ENCODE measurements around the gene TWSG1.
"Not testable (repeated sequence)": the region's sequence is repeated elsewhere in the genome, so short reads cannot be mapped to it uniquely, and the experiment has no call there.

TWSG1 gene

GRCh38 chr18:9334973-9335696, 562 bp downstream of the TWSG1 start:
- DNase-seq (ENCODE audit: low spot score), result no peak

- no peak for DNase-seq (ENCODE audit: low spot score)
Observed at GRCh38 chr18:9335697-9336045, 1.1 kb downstream of the TWSG1 start.

GRCh38 chr18:9336827-9337226, 2.3 kb downstream of the TWSG1 start:
- no peak for DNase-seq (ENCODE audit: low spot score)

DNA sequence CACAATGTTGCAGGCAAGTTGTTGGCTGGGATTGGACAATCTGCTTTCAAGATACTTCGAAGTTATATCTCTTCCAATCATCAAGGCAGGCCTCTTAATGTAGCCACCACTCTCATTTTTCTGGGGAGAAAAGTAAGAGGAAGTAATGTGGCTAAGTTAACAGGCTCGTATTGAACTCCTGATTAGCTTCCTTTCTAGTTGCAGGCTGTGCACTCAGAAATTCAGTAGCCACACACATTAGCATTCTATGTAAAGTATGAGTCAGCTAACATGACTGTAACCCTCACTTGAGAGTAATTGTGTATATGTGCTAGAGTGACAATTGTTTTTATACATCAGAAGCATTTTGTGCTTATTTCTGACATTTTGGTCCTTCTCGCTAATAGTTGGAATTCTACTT, 3.3 kb downstream of the TWSG1 start:
- DNase-seq (ENCODE audit: low spot score), result no peak

DNA sequence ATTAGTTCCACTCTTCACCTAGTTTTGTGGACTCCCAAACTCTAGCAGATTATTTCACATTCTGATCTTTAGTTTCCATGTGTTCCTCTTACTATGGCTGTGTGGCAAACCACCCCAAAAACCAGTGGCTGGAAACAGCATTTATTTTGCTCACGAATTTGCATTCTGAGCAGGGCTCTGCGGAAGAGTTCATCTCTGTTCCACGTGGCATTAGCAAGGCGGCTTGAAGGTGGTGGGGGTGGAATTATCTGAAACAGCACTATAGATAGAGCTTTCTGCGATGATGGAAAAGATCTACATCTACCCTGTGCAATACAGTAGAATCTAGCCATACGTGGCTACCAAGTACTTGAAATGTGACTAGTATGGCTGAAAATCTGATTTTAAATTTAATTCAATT, 5.9 kb downstream of the TWSG1 start:
- no peak for DNase-seq (ENCODE audit: low spot score)

- DNase-seq (ENCODE audit: low spot score), result no peak
Observed at GRCh38 chr18:9343577-9343976, 9.0 kb downstream of the TWSG1 start.

- DNase-seq (ENCODE audit: low spot score), result no peak
Observed at GRCh38 chr18:9346775-9347174, 12.2 kb downstream of the TWSG1 start.

DNA sequence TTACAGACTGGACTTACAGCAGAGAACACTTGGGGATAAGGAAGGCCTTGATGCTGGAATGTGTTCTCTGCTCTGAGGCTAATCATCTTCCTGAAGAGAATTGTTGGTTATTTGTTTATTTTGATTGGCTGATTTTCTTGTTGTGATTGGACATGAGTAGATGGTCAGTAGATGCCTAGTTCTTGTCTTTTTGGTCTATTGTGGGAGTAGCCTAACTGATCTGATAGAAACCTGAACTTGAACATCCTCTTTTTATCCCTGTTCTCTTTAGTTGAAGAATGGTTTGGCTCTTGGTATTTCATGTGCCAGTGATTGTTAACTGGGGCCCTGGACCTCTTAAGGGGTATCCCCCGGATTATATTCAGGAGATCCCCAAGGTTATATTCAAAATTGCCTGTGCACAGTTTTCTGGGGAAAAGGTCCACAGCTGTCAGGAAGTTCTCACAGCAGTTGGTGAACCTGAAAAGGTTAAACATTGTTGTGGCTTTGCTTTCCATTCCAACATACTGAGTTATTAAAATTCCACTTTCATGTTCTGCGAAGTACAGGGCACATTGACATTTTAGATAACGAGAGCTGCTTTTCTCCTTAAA, 13.6 kb downstream of the TWSG1 start:
- no peak for DNase-seq (ENCODE audit: low spot score)

DNA sequence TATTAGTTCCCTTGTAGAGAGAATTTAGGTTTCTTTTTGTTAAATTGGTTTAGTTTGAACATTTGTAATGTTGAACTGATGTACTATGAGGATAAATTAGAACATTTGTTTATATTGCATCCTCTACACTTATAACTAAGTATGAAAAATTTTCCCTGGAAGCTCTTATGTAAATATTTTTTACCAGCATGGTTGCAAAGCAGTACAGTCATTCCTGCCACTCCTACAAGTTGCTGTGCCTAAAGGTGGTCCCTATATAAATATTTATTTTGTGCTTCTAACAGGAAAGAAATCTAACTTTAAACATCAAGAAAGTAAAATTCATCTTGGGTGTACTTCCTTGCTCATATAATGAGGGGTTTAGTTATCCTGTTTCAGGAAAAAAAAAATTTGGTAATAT, 14.2 kb downstream of the TWSG1 start:
- DNase-seq (ENCODE audit: low spot score), result no peak

- no peak for DNase-seq (ENCODE audit: low spot score)
Observed at GRCh38 chr18:9353596-9353995, 19.0 kb downstream of the TWSG1 start.

- no peak for DNase-seq (ENCODE audit: low spot score)
Observed at GRCh38 chr18:9354256-9354655, 19.7 kb downstream of the TWSG1 start.

GRCh38 chr18:9356976-9357375, 22.4 kb downstream of the TWSG1 start:
- DNase-seq (ENCODE audit: low spot score), result no peak

GRCh38 chr18:9359796-9360195, 25.2 kb downstream of the TWSG1 start:
- no peak for DNase-seq (ENCODE audit: low spot score)

GRCh38 chr18:9361191-9361590, 26.6 kb downstream of the TWSG1 start:
- no peak for DNase-seq (ENCODE audit: low spot score)

DNA sequence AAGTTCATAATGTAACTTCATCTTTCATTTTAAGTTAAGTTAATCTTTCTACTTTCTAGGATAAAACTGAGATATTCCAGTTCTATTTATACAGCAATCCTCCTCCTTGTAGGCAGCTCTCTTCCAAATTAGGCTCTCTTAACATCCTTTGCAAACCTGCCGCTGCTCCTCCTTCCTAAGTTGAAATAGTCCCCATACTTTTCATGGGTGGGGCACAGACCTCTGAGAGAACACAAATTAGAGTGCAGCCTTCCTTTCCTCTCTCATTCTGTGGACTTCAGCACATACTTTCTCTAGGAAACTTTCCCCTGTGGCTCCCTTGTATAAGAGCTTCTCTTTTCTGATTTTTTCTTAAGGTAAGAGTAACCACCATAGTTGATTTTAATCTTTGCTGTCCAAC, 28.3 kb downstream of the TWSG1 start:
- DNase-seq (ENCODE audit: low spot score), result no peak

- no peak for DNase-seq (ENCODE audit: low spot score)
Observed at GRCh38 chr18:9364242-9364641, 29.7 kb downstream of the TWSG1 start.

GRCh38 chr18:9365406-9365805, 30.8 kb downstream of the TWSG1 start:
- no peak for DNase-seq (ENCODE audit: low spot score)

DNA sequence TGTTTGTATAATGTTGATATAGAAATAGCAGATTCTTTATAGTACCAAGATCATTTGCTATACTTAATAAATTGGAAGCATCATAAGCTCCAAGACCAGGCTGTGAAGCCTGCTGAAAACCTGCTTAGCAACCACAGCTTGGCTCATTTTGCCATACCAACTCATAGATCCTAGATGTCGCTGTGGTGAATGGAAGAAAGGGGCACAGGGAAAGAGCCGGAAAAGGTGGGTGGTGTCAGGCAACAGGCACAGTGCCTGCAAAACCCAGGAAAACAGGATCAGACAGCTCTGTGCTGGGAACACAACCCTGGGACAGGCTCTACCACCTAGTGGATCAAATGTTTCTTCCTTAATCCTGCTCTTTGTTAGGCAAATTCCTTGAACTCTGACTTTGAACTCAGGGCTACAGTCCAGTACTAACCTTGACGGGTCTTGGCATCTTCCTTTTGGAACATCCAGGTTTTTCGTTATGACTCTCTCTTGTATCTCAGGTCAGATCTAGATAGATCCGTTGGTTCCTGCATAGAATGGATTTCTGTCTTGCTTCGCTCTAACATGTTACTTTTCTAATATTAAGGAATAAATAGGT, 31.6 kb downstream of the TWSG1 start:
- no peak for DNase-seq (ENCODE audit: low spot score)

GRCh38 chr18:9373254-9373653, 38.7 kb downstream of the TWSG1 start:
- DNase-seq (ENCODE audit: low spot score), result not testable (repeated sequence)

DNA sequence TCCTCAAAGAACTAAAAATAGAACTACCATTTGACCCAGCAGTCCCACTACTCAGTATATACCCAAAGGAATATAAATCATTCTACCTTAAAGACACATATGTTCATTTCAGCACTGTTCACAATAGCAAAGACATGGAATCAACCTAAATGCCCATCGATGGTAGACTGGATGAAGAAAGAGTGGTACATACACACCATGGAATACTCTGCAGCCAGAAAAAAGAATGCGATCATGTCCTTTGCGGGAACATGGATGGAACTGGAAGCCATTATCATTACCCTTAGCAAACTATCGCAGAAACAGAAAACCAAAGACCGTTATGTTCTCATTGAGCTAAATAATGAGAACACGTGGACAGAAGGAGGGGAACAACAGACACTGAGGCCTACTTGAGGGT, 44.5 kb downstream of the TWSG1 start:
- no peak for DNase-seq (ENCODE audit: low spot score)

DNA sequence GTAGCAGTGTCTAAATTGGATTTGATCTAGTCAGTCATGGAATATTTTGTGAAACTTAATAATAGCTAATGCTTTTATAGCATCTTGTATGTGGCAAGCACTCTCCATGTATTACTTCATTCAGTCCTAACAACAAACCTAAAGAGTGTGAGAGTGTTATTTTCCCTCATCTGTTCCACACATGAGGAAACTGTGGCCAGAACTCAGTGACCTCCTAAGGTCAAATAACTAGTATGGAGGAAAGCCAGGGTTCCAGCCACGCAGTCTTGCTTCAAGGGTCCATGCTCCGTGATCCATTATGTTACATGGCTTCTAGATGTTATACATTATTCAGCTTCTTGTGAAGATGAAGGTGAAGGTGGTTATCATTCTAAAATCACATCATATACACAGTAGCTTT, 45.5 kb downstream of the TWSG1 start:
- DNase-seq (ENCODE audit: low spot score), result no peak

GRCh38 chr18:9380621-9381395, 46.2 kb downstream of the TWSG1 start:
- no peak for DNase-seq (ENCODE audit: low spot score)

DNA sequence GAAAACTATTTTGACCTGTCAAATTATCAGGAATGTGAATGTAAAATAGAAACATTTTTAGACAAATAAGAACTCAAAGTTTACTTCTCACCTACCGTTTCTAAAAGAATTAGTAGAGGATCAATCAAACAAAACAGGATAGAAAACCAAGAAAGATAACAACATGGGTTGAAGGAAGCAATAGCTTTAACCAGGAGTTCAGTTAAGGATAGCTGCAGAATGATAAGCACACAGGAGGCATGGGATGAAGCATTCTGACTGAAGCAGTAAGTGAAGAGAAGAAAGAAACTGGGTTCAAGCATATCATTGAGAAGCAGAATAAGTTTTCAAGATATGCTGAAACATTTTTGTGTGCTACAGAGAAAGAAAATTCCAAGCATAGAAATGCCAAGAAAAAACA, 52.3 kb downstream of the TWSG1 start:
- no peak for DNase-seq (ENCODE audit: low spot score)
